Umbilical cord (tissue), 2 donors: ENCODE data around the gene ACTR5. TPM values are rescaled to one million over a fixed set of nuclear protein-coding genes. Genes with fewer than 3 reads are reported as not detected.
A peak's percentile ranks its signal among the peaks of the same experiment; 100 is the strongest.
"Not testable (repeated sequence)": the region's sequence is repeated elsewhere in the genome, so short reads cannot be mapped to it uniquely, and the experiment has no call there.

Source experiments
- DNase-seq: peaks from one replicate; pipeline ENCODE4 v3.0.0-alpha.2; 2015; ENCODE audit warnings: low spot score
- total RNA-seq: library from RNA; depleted of rRNA; stranded (reverse); fragments of >200 nt; gene quantifications from one replicate; pipeline ENCODE4 v1.2.3, GENCODE V29; 2014; ENCODE audit warnings: low replicate concordance; ENCODE audit not compliant: insufficient read depth

ACTR5 gene
- total RNA-seq, 1 donor from 2014 or later = 2.4 TPM

DNA sequence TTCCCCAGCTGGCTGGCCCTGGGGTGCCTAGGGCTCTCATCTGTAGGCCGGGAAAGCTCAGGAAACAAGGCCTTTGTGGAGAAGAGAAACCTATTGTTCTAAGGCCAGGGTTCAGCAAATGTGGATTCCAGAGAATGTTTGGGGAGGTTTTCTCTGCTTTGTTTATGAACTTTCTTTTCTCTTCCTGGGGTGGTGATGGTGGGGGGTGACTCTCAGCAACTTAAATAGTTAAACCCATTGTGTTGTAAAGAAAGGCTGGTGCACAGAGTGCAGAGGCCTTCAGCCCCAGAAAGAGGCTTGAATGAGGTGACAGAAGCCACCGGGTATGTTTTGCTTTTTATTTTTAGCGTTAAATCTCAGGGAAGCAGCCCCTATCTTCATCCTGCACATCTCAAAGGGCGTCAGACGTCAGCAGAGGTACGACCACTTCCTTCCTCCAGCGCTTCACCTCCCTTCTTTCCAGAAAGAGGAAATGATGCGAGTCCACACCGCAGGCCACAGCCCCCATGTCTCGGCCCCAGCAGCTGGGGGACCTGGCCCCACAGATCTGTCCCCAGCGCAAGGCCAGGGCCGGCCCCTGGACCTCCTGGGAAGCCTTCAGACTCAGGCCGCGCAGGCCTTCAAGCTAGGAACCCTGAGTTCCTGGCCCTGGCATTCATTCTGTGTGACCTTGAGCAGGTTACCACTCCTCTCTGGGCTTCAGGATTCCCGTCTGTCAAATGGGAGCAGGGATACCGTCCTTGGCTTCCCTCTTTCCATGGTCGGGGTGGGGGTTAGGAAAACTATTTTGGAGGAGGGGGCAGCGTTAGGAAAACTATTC lies 56.6 kb downstream of the ACTR5 start:
- peak; percentile 23 for DNase-seq

DNA sequence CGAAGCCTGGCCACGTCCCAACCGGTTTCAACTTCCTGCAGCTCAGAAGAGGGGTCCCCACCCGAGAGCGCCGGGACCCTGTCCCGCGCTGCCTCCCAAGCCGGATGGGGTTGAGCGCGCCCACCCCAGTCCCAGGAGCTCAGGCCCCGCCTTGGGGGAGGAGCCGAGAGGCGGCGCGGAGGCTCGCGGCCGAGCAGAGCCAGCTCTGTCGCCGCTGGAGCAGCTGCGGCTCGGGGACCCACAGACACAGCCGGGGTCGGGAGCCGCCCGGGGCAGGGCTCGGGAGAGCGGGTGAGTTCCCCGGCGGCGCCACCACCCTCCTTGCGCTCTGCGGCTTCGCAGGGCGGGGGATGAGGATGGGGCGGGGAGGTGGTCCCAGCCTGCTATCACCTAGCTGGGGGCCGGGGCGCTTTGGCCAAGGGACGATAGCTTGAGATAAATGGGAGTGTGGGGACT lies 57.3 kb downstream of the ACTR5 start, which contains the start of gene PPP1R16B:
TSS of gene PPP1R16B (plus strand) at position 196 of the 456 bp plus-strand sequence. CDS start 30,229 bp downstream, outside the sequence.
- DNase-seq = peak; percentile 15

GRCh38 chr20:38805958-38806854 lies 57.9 kb downstream of the ACTR5 start:
- no peak for DNase-seq

GRCh38 chr20:38806855-38807655 lies 58.8 kb downstream of the ACTR5 start:
- DNase-seq = no peak

- DNase-seq = no peak
Observed at GRCh38 chr20:38809942-38810341, 61.7 kb downstream of the ACTR5 start.

GRCh38 chr20:38810926-38811630 lies 62.8 kb downstream of the ACTR5 start:
- DNase-seq = no peak

DNA sequence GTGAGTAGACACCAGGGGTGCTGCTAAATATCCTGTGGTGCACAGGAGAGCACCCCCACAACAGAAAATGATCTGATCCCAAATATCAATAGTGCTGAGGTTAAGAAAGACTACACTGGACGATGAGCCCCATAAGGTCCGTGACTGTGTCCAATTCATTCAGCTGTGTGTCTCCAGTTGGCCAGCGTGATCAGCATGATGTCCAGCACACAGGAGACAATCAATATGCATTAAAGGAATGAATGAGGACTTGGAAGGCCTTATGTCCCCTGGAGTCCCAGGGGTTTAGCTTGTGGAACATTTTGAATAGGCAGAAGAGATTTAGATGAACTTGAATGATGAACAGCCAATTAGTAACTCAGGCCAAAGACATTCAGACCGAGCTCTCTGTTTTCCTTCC lies 63.5 kb downstream of the ACTR5 start:
- DNase-seq = no peak

- no peak for DNase-seq
Observed at GRCh38 chr20:38812182-38812581, 63.9 kb downstream of the ACTR5 start.

DNA sequence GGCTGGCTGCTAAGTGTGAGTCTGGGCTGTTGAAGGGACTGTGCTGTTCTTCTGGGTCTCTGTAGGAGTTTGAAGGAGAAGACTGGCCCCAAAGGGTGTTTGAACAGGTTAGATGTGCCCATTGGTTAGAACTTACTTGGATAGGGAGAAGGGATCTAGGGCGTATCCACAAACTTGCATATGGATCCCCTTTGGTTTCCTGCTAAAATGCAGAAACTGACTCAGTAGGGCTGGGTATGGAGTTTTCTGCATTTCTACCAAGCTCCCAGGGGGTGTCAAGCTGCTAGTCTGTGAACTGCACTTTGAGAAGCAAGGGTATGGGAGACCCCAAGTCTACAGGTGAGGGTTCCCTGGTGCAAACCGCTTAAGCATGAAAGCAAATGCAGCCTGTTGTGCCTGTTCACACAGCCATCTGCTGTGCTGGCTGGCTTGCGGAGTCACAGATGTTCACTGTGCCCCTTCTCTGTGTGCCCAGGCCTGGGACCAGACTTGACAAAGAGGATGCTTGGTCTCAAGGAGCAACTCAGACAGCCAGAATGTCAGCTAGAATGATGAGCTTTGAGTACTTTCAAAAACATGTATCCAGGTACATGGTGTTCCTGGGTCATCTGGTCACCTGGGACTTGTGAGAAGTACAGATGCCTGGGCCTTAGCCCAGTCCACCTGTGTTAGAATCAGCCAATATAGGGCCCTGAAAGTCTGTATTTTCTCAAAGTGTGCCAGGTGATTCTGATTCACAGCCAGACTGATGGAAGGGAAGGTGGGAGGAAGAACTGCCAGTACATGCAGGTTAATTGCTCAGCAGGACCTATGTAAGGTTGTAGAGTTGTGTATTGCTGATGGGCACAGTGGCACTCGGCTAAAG lies 64.7 kb downstream of the ACTR5 start:
- no peak for DNase-seq

DNA sequence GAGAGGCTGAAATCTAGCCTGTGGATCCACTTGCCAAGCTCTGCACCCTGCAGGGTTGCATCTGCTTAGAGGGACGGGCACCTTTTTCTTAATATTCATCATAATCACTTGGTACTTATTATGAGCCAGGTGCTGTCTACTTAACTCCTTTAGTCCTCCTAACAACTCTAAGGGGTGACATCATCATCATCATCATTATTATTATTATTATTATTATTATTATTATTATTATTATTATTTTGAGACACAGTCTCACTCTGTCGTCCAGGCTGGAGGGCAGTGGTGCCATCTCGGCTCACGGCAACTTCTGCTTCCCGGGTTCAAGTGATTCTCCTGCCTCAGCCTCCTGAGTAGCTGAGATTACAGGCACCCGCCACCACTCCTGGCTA lies 65.3 kb downstream of the ACTR5 start:
- not testable (repeated sequence) for DNase-seq

DNA sequence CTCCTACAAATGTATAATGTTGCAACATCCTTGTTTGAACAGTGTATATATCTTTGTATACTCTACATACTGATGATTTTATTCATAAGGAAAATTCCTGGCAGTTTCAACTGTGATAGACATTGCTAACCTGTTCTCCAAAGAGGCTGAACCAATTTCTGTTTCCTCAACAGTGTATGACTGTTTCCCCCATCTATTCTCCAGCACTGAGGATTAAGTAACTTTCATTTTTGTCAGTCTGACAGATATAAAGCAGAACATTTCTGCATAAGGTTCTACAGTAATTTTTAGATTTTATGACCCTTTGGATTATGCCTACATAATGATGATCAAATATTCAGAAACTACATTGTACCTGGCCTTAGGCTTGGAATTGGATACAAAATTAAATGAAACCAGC lies 67.2 kb downstream of the ACTR5 start:
- DNase-seq = no peak

DNA sequence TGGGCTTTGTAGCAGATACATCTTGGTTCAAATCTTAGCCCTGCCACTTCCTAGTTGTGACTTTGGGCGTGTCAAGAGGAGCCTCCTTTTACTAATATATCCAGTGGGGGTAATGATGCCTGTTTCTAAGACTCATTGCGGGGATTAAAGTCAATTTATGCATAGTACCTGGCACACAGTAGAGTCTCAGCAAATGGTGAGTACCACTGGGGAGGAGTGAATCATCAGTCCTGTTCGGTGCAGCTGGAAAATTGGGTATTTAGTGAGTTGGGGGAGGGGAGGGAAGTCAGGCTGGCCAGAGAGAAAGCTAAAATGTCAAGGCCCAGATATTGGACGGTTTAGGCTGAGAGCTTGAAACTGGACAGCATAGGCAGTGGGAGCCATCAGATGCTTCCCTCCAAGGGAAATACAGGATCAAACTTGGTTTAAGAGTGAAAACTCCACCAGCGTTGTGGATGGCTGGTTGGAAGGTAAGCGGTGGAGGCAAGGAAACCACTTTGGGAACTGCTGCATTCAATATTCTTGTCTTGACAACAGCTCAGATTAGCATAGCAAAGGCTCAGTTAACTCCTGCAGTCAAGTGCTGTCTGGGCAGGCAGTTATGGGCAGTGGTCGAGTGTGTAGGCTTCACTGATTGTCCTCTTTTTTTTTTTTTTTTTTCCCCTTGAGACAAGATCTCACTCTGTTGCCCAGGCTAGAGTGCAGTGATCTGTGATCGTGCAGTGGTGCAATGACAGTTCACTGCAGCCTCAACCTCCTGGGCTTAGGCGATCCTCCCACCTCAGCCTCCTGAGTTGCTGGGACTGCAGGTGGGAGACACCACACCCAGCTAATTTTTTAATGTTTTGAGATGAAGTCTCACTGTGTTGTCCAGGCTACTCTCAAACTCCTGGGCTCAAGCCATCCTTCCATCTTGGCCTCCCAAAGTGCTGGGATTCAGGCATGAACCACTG lies 70.1 kb downstream of the ACTR5 start:
- no peak for DNase-seq

Other genes with a start within 250 kb of the ACTR5 start
- gene ADIG, start 167.3 kb upstream of the ACTR5 start, total RNA-seq = not detected
- gene ARHGAP40, start 146.7 kb upstream of the ACTR5 start, total RNA-seq = 0.96 TPM
- gene SLC32A1, start 24.0 kb upstream of the ACTR5 start, total RNA-seq = 6.3 TPM
- 2.6 TPM for gene PPP1R16B, start 57.2 kb downstream of the ACTR5 start, total RNA-seq
- gene FAM83D, start 178.0 kb downstream of the ACTR5 start, total RNA-seq = 5.3 TPM
- gene DHX35, start 213.9 kb downstream of the ACTR5 start, total RNA-seq = 11.1 TPM